ENCODE measurements around the gene CAMKK1. TPM values are rescaled to one million over a fixed set of nuclear protein-coding genes. Genes with fewer than 3 reads are reported as not detected.

CAMKK1 gene
- total RNA-seq, 1 donor from 2014 or later: 3.4 TPM

DNA sequence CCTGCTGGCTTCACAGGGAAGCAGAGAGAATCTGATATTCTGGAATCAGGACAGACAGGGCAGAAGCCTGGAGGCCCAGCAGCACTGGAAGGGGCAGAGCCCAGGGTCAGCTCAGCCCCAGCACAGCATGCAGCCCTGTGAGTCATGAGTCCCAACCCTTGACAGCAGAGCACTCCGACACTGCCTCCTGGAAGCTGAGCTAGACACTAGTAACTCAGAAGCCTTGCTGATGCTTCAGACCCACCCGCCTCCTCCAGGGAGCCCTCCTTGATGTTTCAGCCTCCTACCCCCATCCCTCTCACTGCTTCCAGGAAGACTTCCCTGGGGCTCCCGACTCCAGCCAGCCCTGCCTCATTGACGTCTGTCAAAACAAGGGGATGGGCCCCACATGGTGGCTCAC lies 6.9 kb downstream of the CAMKK1 start:
- TF ChIP-seq, protein P1, sequence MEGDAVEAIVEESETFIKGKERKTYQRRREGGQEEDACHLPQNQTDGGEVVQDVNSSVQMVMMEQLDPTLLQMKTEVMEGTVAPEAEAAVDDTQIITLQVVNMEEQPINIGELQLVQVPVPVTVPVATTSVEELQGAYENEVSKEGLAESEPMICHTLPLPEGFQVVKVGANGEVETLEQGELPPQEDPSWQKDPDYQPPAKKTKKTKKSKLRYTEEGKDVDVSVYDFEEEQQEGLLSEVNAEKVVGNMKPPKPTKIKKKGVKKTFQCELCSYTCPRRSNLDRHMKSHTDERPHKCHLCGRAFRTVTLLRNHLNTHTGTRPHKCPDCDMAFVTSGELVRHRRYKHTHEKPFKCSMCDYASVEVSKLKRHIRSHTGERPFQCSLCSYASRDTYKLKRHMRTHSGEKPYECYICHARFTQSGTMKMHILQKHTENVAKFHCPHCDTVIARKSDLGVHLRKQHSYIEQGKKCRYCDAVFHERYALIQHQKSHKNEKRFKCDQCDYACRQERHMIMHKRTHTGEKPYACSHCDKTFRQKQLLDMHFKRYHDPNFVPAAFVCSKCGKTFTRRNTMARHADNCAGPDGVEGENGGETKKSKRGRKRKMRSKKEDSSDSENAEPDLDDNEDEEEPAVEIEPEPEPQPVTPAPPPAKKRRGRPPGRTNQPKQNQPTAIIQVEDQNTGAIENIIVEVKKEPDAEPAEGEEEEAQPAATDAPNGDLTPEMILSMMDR (IDR thresholded peaks at IDR 0.05; ENCODE audit: insufficient read depth, low read length, severe bottlenecking): no peak
- no peak for DNase-seq (ENCODE audit: low read depth)
- H3K36me3 ChIP-seq (ENCODE audit: control insufficient read depth, insufficient read depth, low read length): peaks cover 27% of the 10 kb centered on the region
- no peak for FAIRE-seq
- H3K4me3 ChIP-seq (ENCODE audit: low read depth, low read length): no peak overlapping the region
- no peaks in the 10 kb centered on the region for H3K27me3 ChIP-seq (ENCODE audit: control insufficient read depth, insufficient read depth, low read length)

DNA sequence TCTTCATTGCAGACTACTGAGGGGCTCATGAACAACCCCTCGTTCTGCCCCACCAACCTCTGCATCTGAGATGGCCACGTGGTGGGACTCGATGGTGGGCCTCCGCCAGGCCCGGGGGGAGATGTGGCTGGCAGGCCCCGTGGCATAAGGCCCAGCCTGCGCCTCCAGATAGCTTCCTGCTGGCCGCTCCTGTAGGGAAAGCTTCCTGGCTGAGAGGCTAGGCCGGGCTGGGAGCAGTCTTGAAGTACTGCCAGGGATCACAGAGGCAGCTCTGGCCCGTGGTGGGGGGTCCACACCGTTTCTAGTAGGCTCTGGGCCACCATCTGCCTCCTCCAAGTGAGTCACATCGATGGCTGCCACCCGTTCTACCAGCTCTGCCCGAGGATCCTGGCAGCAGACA lies 7.6 kb downstream of the CAMKK1 start:
- FAIRE-seq (no peak), DNase-seq (ENCODE audit: low read depth) (no peak)

DNA sequence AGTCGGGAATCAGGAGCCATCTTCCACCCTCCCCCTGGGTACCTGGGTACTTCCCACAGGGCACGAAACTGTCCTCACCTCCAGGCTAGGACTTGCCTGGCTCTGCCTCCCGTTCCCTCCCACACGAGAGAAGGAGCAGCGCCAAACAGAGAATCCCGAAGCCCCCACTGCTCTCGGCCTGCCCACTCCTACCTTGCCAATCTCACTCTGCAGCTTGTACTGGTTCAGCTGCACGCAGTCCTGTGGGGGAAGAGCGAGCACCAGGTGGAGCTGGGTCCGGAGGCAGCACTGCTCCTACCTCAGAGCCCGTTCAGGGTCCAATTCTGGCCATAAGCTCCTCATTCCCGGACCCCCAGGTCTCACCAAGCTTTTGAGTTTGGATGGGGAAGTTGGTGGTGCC lies 8.7 kb downstream of the CAMKK1 start:
- Histone ChIP-seq H3K27me3 (ENCODE audit: control insufficient read depth, insufficient read depth, low read length) (no peaks in the 10 kb centered on the region), H3K36me3 (ENCODE audit: control insufficient read depth, insufficient read depth, low read length) (peaks cover 33% of the 10 kb centered on the region), H3K4me3 (ENCODE audit: low read depth, low read length) (no peak overlapping the region)
- DNase-seq (ENCODE audit: low read depth) (no peak), FAIRE-seq (no peak)
- TF ChIP-seq, protein P1 (IDR thresholded peaks at IDR 0.05; ENCODE audit: insufficient read depth, low read length, severe bottlenecking): no peak

More for the DNA sequence above, 7.6 kb downstream of the CAMKK1 start:
- H3K36me3 ChIP-seq (ENCODE audit: control insufficient read depth, insufficient read depth, low read length): peaks cover 29% of the 10 kb centered on the region
- no peak overlapping the region for H3K4me3 ChIP-seq (ENCODE audit: low read depth, low read length)
- no peaks in the 10 kb centered on the region for H3K27me3 ChIP-seq (ENCODE audit: control insufficient read depth, insufficient read depth, low read length)
- TF ChIP-seq, protein P1 (IDR thresholded peaks at IDR 0.05; ENCODE audit: insufficient read depth, low read length, severe bottlenecking): no peak

DNA sequence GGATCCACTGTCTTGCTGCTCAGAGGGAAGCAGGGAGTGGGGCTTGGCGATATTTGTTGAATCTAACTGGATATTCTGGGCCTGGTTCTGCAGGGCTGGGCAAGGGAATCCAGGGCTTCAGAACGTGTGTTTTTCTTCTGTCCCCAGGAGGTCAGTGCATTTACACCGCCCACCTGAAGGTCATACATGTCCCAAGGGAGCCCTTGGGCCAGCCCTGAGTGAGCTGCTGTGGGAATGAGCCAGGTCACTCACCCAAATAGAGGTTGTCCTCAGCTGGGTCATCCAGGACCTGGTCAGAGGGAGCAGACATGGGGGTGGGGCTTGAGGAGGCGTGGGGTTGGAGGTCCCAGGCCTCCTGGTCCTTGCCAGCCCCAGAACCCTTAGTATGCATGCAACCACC lies 10.6 kb downstream of the CAMKK1 start:
- H3K27me3 ChIP-seq (ENCODE audit: control insufficient read depth, insufficient read depth, low read length): no peaks in the 10 kb centered on the region
- TF ChIP-seq, protein P1 (IDR thresholded peaks at IDR 0.05; ENCODE audit: insufficient read depth, low read length, severe bottlenecking): no peak
- DNase-seq (ENCODE audit: low read depth) (no peak), FAIRE-seq (no peak)
- H3K36me3 ChIP-seq (ENCODE audit: control insufficient read depth, insufficient read depth, low read length): peaks cover 35% of the 10 kb centered on the region
- H3K4me3 ChIP-seq (ENCODE audit: low read depth, low read length): no peak overlapping the region

DNA sequence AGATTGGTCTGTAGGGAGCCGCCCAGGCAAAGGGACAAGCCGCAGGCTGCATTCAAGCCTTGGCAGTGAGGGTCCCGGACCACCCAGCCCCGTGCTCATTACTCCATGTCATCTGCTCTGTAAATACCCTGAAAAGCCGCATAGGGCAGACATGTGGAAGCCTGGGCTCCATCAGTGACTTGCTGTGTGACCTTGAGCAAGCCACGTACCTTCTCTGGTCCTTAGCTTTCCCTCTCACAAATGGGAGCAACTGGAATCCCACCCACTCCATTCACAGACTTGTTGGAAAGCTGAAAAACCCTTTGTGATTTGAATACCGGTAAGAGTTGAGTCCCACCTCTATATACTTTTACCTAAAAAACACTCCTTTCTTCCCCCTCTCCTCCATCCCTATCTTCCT lies 11.9 kb downstream of the CAMKK1 start:
- H3K4me3 ChIP-seq (ENCODE audit: low read depth, low read length): no peak overlapping the region
- peaks cover 39% of the 10 kb centered on the region for H3K36me3 ChIP-seq (ENCODE audit: control insufficient read depth, insufficient read depth, low read length)
- DNase-seq (ENCODE audit: low read depth) (no peak), FAIRE-seq (no peak)
- H3K27me3 ChIP-seq (ENCODE audit: control insufficient read depth, insufficient read depth, low read length): no peaks in the 10 kb centered on the region
- TF ChIP-seq, protein P1 (IDR thresholded peaks at IDR 0.05; ENCODE audit: insufficient read depth, low read length, severe bottlenecking): no peak

Data from bronchial epithelial cell (primary cell).